ENCODE measurements around the gene RBM8A. TPM values are rescaled to one million over a fixed set of nuclear protein-coding genes. Genes with fewer than 3 reads are reported as not detected.
A peak's percentile ranks its signal among the peaks of the same experiment; 100 is the strongest.

Gene RBM8A
- total and polyA plus RNA-seq, 9 of the 15 experiments (the other 6 are each of a cell fraction or from before 2014, with no cell fraction given) = 215 to 1,035 (median 291) TPM

DNA sequence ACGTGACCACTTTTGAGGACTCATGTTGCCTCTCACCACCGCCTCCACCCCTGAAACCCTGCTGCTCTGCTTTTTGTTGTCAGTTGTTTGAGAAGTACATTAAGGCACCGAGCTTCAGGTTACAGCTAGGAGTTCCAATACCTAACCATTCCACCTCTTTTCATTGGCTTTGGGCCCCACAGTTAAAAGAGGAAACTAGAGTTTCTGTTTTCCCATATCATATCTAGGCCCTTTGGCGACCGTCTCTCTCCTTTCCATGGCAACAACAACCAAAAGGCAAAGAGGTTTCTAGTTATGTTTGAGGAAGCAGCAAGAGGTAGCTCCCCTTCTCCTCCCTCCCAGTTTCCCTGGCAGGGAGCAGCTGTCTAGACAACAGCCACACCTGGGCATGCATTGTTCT is 47.5 kb downstream of the RBM8A start (continued):
- TF ChIP-seq PKNOX1 (IDR thresholded peaks at IDR 0.05) = 0 out of 2 replicates have a peak, but pooled peaks have one; percentile 9
- peak; percentile 98 for TF ChIP-seq ZNF766 (CRISPR knock-in tag; conservative IDR thresholded peaks at IDR 0.05)
- peak; percentile 58 for TF ChIP-seq RBBP5 (IDR thresholded peaks at IDR 0.05; ENCODE audit: borderline replicate concordance, insufficient read depth, low read length, poor library complexity, severe bottlenecking)
- no peak for TF ChIP-seq KDM4B (IDR thresholded peaks at IDR 0.05; ENCODE audit: borderline replicate concordance in 2 of 2, low read depth in 1 of 2)
- TF ChIP-seq ZNF431 (CRISPR knock-in tag; IDR thresholded peaks at IDR 0.05) = no peak
- no peak for TF ChIP-seq PATZ1 (CRISPR knock-in tag; IDR thresholded peaks at IDR 0.05; ENCODE audit: borderline replicate concordance)
- TF ChIP-seq, protein P1, sequence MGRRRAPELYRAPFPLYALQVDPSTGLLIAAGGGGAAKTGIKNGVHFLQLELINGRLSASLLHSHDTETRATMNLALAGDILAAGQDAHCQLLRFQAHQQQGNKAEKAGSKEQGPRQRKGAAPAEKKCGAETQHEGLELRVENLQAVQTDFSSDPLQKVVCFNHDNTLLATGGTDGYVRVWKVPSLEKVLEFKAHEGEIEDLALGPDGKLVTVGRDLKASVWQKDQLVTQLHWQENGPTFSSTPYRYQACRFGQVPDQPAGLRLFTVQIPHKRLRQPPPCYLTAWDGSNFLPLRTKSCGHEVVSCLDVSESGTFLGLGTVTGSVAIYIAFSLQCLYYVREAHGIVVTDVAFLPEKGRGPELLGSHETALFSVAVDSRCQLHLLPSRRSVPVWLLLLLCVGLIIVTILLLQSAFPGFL (CRISPR knock-in tag; IDR thresholded peaks at IDR 0.05) = no peak
- TF ChIP-seq ZFPM2 (CRISPR knock-in tag; IDR thresholded peaks at IDR 0.05) = no peak
- TF ChIP-seq, protein P2, sequence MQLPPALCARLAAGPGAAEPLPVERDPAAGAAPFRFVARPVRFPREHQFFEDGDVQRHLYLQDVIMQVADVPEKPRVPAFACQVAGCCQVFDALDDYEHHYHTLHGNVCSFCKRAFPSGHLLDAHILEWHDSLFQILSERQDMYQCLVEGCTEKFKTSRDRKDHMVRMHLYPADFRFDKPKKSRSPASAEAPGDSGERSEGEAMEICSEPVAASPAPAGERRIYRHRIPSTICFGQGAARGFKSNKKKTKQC (CRISPR knock-in tag; IDR thresholded peaks at IDR 0.05) = no peak
- TF ChIP-seq SMAD4 (CRISPR knock-in tag; conservative IDR thresholded peaks at IDR 0.05) = no peak
- TF ChIP-seq RFX1 (IDR thresholded peaks at IDR 0.05) = peak; percentile 83
- TF ChIP-seq, protein P3, sequence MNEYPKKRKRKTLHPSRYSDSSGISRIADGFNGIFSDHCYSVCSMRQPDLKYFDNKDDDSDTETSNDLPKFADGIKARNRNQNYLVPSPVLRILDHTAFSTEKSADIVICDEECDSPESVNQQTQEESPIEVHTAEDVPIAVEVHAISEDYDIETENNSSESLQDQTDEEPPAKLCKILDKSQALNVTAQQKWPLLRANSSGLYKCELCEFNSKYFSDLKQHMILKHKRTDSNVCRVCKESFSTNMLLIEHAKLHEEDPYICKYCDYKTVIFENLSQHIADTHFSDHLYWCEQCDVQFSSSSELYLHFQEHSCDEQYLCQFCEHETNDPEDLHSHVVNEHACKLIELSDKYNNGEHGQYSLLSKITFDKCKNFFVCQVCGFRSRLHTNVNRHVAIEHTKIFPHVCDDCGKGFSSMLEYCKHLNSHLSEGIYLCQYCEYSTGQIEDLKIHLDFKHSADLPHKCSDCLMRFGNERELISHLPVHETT (CRISPR knock-in tag; conservative IDR thresholded peaks at IDR 0.05 in 1 of 2, IDR thresholded peaks at IDR 0.05 in 1 of 2) = no peak
- no peak for TF ChIP-seq RB1 (IDR thresholded peaks at IDR 0.05; ENCODE audit: low read depth)
- TF ChIP-seq BMI1 (IDR thresholded peaks at IDR 0.05; ENCODE audit: low read length) = peak; percentile 32; the same call in 1 of the 2 replicates
- no peak for TF ChIP-seq SETDB1 (IDR thresholded peaks at IDR 0.05; ENCODE audit: low read length)
- TF ChIP-seq NFE2 (IDR thresholded peaks at IDR 0.05; ENCODE audit: low read depth) = no peak
- TF ChIP-seq ZKSCAN8 (CRISPR knock-in tag; IDR thresholded peaks at IDR 0.05) = no peak
- TF ChIP-seq DPF2 (IDR thresholded peaks at IDR 0.05) = no peak
- peak; percentile 40; the same call in 1 of the 2 replicates for TF ChIP-seq ZFX (CRISPR knock-in tag; IDR thresholded peaks at IDR 0.05)
- no peak for TF ChIP-seq FOXJ3 (CRISPR knock-in tag; IDR thresholded peaks at IDR 0.05)
- no peak for TF ChIP-seq FIP1L1 (IDR thresholded peaks at IDR 0.05; ENCODE audit: low read depth, low read length, poor library complexity, severe bottlenecking)
- TF ChIP-seq LEF1 (IDR thresholded peaks at IDR 0.05) = no peak; the same call in 1 of the 2 replicates
- TF ChIP-seq STAT5B (CRISPR knock-in tag; IDR thresholded peaks at IDR 0.05) = no peak
- TF ChIP-seq ZNF707 (CRISPR knock-in tag; conservative IDR thresholded peaks at IDR 0.05) = no peak

All from K562 (cell line).